GM18498 (cell line): ENCODE results near the gene ETF1.

Experiments used
- ATAC-seq: cut with Tn5 transposase; IDR thresholded peaks from one replicate; pipeline ENCODE4 v1.9.1; 2021; ENCODE audit warnings: mild to moderate bottlenecking, moderate library complexity; ENCODE audit not compliant: unreplicated experiment

The ETF1 gene

DNA sequence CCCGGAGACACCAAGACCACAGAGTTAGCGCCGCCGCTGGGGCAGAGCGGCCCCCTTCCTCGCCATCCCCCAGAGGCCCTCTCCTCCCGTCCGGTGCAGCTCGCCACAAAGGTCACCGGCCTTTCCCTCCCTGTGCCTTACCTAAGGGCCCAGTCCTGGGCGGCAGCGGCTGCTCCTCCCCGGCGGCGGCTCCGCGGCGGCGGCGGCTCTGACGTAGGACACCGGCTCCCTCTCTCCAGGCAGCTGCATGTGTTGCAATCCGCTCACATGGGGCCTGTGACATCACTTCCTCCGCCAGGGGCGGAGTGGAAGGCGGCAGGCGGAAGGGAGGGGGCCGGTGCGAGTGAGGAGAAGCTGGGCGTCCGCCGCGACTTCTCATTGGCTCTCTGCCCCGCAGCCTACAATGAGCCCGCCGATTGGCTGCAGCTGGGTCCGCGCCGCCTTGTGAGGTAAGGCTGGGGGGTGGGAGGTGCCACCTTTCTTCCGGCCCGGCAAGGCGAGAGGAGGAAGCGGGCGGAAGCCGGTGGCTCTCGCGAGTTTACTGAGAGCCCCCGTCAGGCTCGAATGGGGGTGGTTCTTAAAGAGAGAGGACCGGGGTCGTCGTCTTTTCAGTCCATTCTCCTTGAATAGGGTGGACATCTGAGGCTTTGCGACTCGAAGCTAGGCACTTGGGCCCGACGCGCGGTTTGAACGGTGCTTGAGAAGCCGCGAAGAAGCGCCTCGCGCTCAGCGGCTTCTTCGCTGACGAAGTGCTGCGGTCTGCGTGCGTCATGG, at the start of gene ETF1:
Gene ETF1 (minus strand): TSS at position 281 of the 774 bp plus-strand sequence. CDS start 318 bp downstream, outside the sequence.
- ATAC-seq, result peak; percentile 93

- ATAC-seq, result no peak
Observed at GRCh38 chr5:138588013-138588788, 45.2 kb upstream of the ETF1 start.

DNA sequence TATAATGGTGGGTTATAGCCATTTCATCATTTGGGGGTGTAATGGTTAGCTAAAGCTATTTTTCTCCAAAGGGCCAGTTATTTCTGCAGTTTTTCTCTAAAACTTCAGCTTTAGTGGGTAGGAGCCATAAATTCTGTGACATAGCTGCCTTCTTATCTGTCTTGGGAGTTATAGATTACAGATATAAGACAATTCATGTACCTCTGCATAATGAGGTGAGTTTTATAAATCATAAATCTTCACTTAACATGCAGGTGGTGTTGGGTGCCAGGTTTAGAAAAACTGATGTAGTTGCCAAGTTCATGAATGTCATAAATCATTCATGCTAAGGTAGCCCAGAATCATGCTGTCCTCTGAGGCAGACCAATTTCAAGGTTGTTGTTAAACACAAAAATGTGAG, 42.1 kb upstream of the ETF1 start:
- no peak for ATAC-seq

- ATAC-seq, result no peak
Observed at GRCh38 chr5:138583984-138584637, 41.1 kb upstream of the ETF1 start.

GRCh38 chr5:138582959-138583358, 39.9 kb upstream of the ETF1 start:
- no peak for ATAC-seq

DNA sequence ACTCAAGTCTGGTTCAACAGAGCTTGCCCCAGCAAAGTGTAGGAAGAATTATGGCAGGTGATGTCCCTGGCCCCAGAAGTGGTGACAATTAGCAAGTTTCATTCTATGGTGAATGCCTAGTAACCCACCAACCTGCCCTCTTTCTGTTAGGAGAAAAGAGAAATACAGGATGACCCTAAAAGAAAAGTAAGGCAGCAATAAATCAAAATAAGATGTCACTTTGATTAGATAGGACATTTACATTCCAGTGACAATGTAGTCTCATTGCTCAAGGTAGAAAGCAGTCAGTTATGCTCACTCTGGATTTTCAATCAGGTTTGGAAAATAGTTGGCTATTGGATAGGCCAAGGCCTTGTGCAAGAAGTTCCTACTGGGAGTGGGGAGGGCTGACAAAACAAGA, 37.7 kb upstream of the ETF1 start:
- ATAC-seq, result no peak

GRCh38 chr5:138580001-138580400, 37.0 kb upstream of the ETF1 start:
- ATAC-seq, result no peak

DNA sequence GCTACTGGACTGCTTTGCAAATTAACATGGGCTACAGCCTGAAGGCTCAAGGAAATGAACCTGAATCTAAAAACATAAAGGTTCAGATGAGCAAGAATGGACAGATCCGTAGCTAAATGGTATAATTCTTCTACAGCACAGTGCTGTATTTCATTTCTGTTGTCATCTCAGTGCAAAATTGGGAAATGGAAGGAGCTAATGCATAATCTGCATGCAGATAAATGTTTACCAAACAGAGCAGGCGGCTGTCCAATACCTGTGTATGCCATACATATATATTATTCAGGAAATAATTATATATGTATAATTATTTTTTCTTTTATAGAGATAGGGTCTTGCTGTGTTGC, 36.5 kb upstream of the ETF1 start:
- no peak for ATAC-seq

DNA sequence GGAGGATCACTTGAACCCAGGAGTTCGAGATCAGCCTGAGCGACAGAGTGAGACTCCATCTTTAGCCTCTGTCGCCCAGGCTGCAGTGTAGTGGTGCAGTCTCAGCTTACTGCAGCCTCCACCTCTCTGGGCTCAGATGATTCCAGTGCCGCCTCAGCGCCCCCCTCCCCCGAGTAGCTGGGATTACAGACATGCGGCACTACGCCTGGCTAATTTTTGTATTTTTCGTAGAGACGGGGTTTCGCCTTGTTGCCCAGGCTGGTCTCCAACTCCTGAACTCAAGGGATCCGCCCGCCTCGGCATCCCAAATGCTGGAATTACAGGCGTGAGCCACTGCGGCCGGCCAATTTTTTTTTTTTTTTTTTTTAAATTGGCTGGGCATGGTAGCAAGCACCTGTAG, 34.4 kb upstream of the ETF1 start:
- no peak for ATAC-seq

- ATAC-seq, result peak; percentile 83
Observed at GRCh38 chr5:138575194-138576015, 32.4 kb upstream of the ETF1 start, which contains the start of gene HSPA9. TSS of gene HSPA9 (minus strand) at chr5:138575401. CDS start at chr5:138575318, 83 bp downstream.

DNA sequence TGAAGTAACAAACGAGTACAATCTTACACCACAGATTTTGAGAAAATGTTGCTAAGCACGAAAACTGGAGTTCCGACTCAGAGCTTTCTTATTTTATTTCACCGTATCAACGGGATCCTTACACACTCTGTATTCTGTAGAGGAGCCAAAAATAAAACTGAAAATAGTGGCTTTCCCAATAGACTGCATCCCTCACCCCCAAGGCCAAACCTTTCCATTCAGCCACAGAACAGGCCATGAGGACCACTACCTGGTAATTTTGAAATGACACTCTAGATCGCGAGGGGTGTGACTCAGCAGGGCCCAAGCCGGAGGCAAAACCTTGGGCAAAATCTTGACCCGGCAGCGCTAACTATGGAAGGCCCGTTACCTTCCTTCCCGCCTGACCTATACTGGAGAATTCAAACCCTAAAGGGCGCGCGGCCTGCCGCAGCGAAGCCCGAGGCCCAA, 31.7 kb upstream of the ETF1 start:
- ATAC-seq, result no peak

DNA sequence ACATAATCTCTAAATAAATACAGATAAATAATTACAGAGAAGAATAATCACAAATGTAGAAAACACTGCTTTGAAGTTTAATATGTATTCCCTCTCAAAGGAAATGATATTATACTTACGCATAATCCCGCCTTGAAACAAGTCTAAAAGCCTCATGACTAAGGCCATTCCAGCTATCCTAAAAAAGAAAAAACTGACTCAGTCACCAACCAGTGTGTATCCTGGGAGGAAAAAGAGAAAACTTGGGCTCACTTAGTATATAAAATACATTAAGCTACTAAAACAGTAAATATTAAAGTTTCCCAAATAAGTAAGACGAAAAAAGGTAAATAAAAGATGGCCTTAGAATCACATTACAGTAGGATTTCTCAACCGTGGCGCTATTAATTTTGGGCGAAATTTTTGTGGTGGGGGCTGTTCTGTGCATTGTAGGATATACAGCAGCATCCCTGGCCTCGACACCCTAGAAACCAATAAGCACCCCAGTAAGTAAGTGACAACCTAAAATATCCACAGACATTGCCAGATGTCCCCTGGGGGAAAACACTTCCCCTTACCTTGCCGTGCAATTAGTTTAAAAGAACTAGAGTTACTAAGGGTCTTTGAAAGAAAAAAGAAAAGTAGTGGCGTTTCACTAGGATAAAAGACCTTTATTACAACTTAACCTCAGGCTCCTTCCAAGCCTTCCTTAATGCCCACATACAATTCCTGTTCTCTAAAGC, 31.1 kb upstream of the ETF1 start:
- ATAC-seq, result no peak

DNA sequence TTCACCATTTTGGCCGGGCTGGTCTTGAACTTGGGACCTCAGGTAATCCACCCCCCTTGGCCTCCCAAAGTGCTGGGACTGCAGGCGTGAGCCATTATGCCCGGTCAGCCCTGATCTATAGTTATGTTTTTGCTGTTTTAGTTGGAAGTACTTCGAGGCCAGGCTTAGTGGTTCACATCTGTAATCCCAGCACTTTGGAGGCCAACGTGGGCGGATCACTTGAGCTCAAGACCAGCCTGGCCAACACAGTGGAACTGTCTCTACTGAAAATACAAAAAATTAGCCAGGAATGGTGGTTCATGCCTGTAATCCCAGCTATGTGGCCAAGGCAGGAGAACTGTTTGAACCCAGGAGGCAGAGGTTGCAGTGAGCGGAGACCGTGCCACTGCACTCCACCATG, 30.2 kb upstream of the ETF1 start:
- no peak for ATAC-seq

GRCh38 chr5:138570871-138571270, 27.8 kb upstream of the ETF1 start:
- no peak for ATAC-seq

DNA sequence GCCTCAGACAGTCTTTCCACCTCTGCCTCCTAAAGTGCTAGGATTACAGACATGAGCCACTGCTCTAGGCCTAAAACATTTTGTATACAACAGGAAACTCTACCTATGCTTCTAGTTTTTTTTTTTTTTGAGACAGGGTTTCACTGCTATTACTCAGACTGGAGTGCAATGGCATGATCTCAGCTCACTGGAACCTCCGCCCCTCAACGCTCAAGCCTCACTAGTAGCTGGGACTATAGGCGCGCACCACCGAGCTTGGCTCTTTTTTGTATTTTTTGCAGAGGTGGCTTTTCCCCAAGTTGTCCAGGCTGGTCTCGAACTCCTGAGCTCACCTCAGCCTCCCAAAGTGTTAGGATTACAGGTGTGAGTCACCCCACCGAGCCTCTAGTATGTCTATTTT, 26.7 kb upstream of the ETF1 start:
- ATAC-seq, result no peak

DNA sequence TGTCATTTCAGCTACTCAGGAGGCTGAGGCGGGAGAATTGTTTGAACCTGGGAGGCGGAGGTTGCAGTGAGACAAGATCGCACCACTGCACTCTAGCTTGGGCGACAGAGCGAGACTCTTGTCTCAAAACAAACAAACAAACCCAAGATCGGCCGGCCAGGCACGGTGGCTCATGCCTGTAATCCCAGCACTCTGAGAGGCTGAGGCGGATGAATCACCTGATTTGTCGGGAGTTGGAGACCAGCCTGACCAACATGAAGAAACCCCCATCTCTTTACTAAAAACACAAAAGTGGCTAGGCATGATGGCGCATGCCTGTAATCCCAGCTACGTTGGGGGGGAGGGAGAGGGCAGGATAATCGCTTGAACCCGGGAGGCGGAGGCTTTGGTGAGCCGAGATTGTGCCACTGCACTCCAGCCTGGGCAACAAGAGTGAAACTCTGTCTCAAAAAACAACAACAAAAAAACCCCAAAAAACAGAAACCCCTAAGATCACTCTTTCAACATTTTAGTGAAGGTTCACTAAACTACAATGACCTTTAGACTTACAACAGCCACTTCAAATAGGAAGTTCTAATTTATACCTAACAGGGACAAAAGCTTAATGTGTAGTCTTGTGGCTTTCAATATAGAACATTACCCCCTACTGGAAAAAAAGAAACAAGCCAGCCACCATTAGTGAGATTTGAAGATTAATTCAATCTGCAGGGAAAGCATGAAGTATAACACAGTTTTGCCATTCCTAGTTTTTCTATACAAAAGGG, 25.2 kb upstream of the ETF1 start:
- no peak for ATAC-seq

- no peak for ATAC-seq
Observed at GRCh38 chr5:138566792-138567191, 23.8 kb upstream of the ETF1 start.

- peak; percentile 74 for ATAC-seq
Observed at GRCh38 chr5:138565100-138565821, 22.2 kb upstream of the ETF1 start.

GRCh38 chr5:138564242-138564641, 21.2 kb upstream of the ETF1 start:
- ATAC-seq, result no peak
